Gastroesophageal sphincter (tissue), 4 donors: ENCODE data around the gene FNDC3B. TPM values are rescaled to one million over a fixed set of nuclear protein-coding genes. Genes with fewer than 3 reads are reported as not detected.

ENCODE experiments used
- ATAC-seq: fragments of 150-250 bp; one replicate; pipeline ENCODE4 v1.9.1; 2016; ENCODE audit warnings: mild to moderate bottlenecking, moderate library complexity
- H3K27ac ChIP-seq, 4 donors: fragments of 200-600 bp; sonication (generic) in 3 of 4; 1 replicate in 3 of 4; 2 replicates in 1 of 4; pipeline ENCODE4 v1.5.1; 2016 to 2019
- H3K27me3 ChIP-seq: fragments of 200-600 bp; sonication (generic); one replicate; pipeline ENCODE4 v1.5.1; 2019
- H3K36me3 ChIP-seq, 2 donors: fragments of 200-600 bp; sonication (generic); one replicate each; pipeline ENCODE4 v1.5.1; 2019; ENCODE audit warnings: control low read depth in 1 of 2
- H3K4me1 ChIP-seq, 3 donors: fragments of 200-600 bp; sonication (generic); 1 replicate in 2 of 3; 2 replicates in 1 of 3; pipeline ENCODE4 v1.5.1; 2016 to 2019; ENCODE audit warnings: control low read depth in 2 of 3
- H3K4me3 ChIP-seq, 2 donors: fragments of 200-600 bp; sonication (generic); one replicate each; pipeline ENCODE4 v1.5.1; 2019; ENCODE audit warnings: mild to moderate bottlenecking in 1 of 2, moderate library complexity in 1 of 2
- H3K9me3 ChIP-seq, 3 donors: fragments of 200-600 bp; sonication (generic); one replicate each; pipeline ENCODE4 v1.5.1; 2017 to 2019; ENCODE audit warnings: control low read depth in 2 of 3
- CTCF ChIP-seq, 4 experiments: fragments of 200-600 bp in 2 of 4; fragments of 450-650 bp in 2 of 4; sonication (generic) in 1 of 4; IDR thresholded peaks; one replicate each; pipeline ENCODE4 v1.5.1; 2017 to 2019; ENCODE audit warnings: antibody characterized with exemption in 4 of 4, mild to moderate bottlenecking in 2 of 4, moderate library complexity in 2 of 4
- EP300 ChIP-seq: sonication (generic); formaldehyde crosslinking; IDR thresholded peaks from one replicate; pipeline ENCODE4 v1.6.1; 2017; ENCODE audit warnings: antibody characterized with exemption, mild to moderate bottlenecking
- POLR2A ChIP-seq, 2 donors: fragments of 450-650 bp; IDR thresholded peaks; one replicate each; pipeline ENCODE4 v1.6.1; 2017; ENCODE audit warnings: antibody characterized with exemption in 2 of 2, mild to moderate bottlenecking in 2 of 2, moderate library complexity in 1 of 2
- POLR2AphosphoS5 ChIP-seq: sonication (generic); formaldehyde crosslinking; IDR thresholded peaks from one replicate; pipeline ENCODE4 v1.6.1; 2017; ENCODE audit warnings: antibody characterized with exemption
- WGBS, 2 donors: methylation state at CpG; one replicate each; pipeline ENCODE4 v1.1.5; 2018; ENCODE audit warnings: low coverage in 1 of 2; 5-methylcytosine and 5-hydroxymethylcytosine counted together
- total RNA-seq, 4 donors: library from RNA; depleted of rRNA; stranded (reverse); fragments of >200 nt; gene quantifications; one replicate each; pipeline ENCODE4 v1.1.0, GENCODE V29; 2016

Gene FNDC3B
- total RNA-seq, 4 donors from 2014 or later: 53.1 to 97.2 (median 70.8) TPM

GRCh38 chr3:172143739-172144497 is 104.5 kb downstream of the FNDC3B start:
- peaks cover 22 to 45% (median 35%) of the 10 kb centered on the region in 3 donors for H3K4me1 ChIP-seq
- no peak overlapping the region for H3K4me3 ChIP-seq

GRCh38 chr3:172144601-172145000 is 105.2 kb downstream of the FNDC3B start:
- H3K9me3 ChIP-seq: no peaks in the 10 kb centered on the region
- TF ChIP-seq POLR2A (IDR thresholded peaks at IDR 0.05) (no peak), POLR2AphosphoS5 (no peak), EP300 (no peak), CTCF (IDR thresholded peaks at IDR 0.05) (no peak)
- no peak overlapping the region for H3K4me3 ChIP-seq
- H3K27me3 ChIP-seq: no peaks in the 10 kb centered on the region
- H3K27ac ChIP-seq: no peak overlapping the region
- peaks cover 17 to 39% (median 29%) of the 10 kb centered on the region in 3 donors for H3K4me1 ChIP-seq
- no peaks in the 10 kb centered on the region for H3K36me3 ChIP-seq
- 94% methylated on average over 1 of the region's 1 CpG; no CpG with 5 or more reads in 1 of the 2 donors for WGBS, 2 donors
- no peak for ATAC-seq

More at GRCh38 chr3:172143739-172144497, 104.5 kb downstream of the FNDC3B start:
- Histone ChIP-seq H3K36me3 (no peaks in the 10 kb centered on the region), H3K27ac (no peak overlapping the region), H3K27me3 (no peaks in the 10 kb centered on the region), H3K9me3 (no peaks in the 10 kb centered on the region)
- ATAC-seq: no peak
- TF ChIP-seq POLR2A (IDR thresholded peaks at IDR 0.05) (no peak), EP300 (no peak), CTCF (IDR thresholded peaks at IDR 0.05) (no peak), POLR2AphosphoS5 (no peak)
- WGBS, 2 donors: 93 to 94% methylated on average over 9 to 13 of the region's 14 CpGs

- 77 to 85% methylated on average over 6 to 7 of the region's 7 CpGs for WGBS, 2 donors
- Histone ChIP-seq H3K27me3 (no peaks in the 10 kb centered on the region), H3K36me3 (no peaks in the 10 kb centered on the region), H3K27ac (no peak overlapping the region), H3K4me3 (no peak overlapping the region), H3K9me3 (no peaks in the 10 kb centered on the region), H3K4me1 (peaks cover 17 to 33% (median 24%) of the 10 kb centered on the region in 3 donors)
- no peak for TF ChIP-seq POLR2AphosphoS5
- TF ChIP-seq CTCF (IDR thresholded peaks at IDR 0.05): no peak
- no peak for TF ChIP-seq EP300
- no peak for TF ChIP-seq POLR2A (IDR thresholded peaks at IDR 0.05)
- no peak for ATAC-seq
Measured at GRCh38 chr3:172145031-172145686, 105.8 kb downstream of the FNDC3B start.

- TF ChIP-seq POLR2AphosphoS5: no peak
- Histone ChIP-seq H3K4me1 (peaks cover 9 to 33% (median 14%) of the 10 kb centered on the region in 3 donors), H3K27ac (no peak overlapping the region), H3K9me3 (no peaks in the 10 kb centered on the region), H3K27me3 (no peaks in the 10 kb centered on the region), H3K4me3 (no peak overlapping the region), H3K36me3 (no peaks in the 10 kb centered on the region)
- 46% methylated on average over 3 of the region's 3 CpGs for WGBS, 2 donors
- ATAC-seq: no peak
Measured at GRCh38 chr3:172146349-172146748, 107.0 kb downstream of the FNDC3B start.

- TF ChIP-seq POLR2A (IDR thresholded peaks at IDR 0.05) (no peak), EP300 (no peak), CTCF (IDR thresholded peaks at IDR 0.05) (no peak), POLR2AphosphoS5 (no peak)
- Histone ChIP-seq H3K9me3 (no peaks in the 10 kb centered on the region), H3K4me1 (peaks cover 6 to 33% (median 11%) of the 10 kb centered on the region in 3 donors), H3K4me3 (no peak overlapping the region), H3K27me3 (no peaks in the 10 kb centered on the region), H3K27ac (no peak overlapping the region), H3K36me3 (no peaks in the 10 kb centered on the region)
- WGBS, 2 donors: 95 to 98% methylated on average over 5 to 7 of the region's 8 CpGs
- no peak for ATAC-seq
Measured at GRCh38 chr3:172147113-172147818, 107.9 kb downstream of the FNDC3B start.
